Breast epithelium (tissue), 4 donors: ENCODE data around the gene SPACA9. TPM values are rescaled to one million over a fixed set of nuclear protein-coding genes. Genes with fewer than 3 reads are reported as not detected.

Experiments
- DNase-seq, 2 donors: peaks; one replicate each; pipeline ENCODE4 v3.0.0-alpha.2; 2019; ENCODE audit warnings: low spot score in 2 of 2
- H3K27ac ChIP-seq, 2 donors: fragments of 200-600 bp; sonication (generic) in 1 of 2; one replicate each; pipeline ENCODE4 v1.5.1; 2016 to 2019; ENCODE audit warnings: mild to moderate bottlenecking in 1 of 2
- H3K27me3 ChIP-seq, 2 donors: fragments of 200-600 bp; sonication (generic) in 1 of 2; one replicate each; pipeline versions ENCODE4 v1.5.1 to v1.6.0; 2017 to 2019; ENCODE audit warnings: control low read depth in 1 of 2, mild to moderate bottlenecking in 1 of 2
- H3K36me3 ChIP-seq: fragments of 200-600 bp; one replicate; pipeline ENCODE4 v1.5.1; 2019
- H3K4me1 ChIP-seq, 2 donors: fragments of 200-600 bp; sonication (generic); one replicate each; pipeline ENCODE4 v1.5.1; 2016 to 2019; ENCODE audit warnings: control low read depth in 1 of 2
- H3K4me3 ChIP-seq, 3 donors: fragments of 200-600 bp; sonication (generic); 1 replicate in 2 of 3; 2 replicates in 1 of 3; pipeline ENCODE4 v1.5.1; 2016 to 2019; ENCODE audit warnings: mild to moderate bottlenecking in 3 of 3, moderate library complexity in 2 of 3
- H3K9me3 ChIP-seq, 2 donors: fragments of 200-600 bp; sonication (generic) in 1 of 2; one replicate each; pipeline ENCODE4 v1.5.1; 2016 to 2019; ENCODE audit warnings: control low read depth in 1 of 2
- CTCF ChIP-seq, 3 donors: fragments of 450-650 bp; IDR thresholded peaks; one replicate each; pipeline ENCODE4 v1.5.1; 2016 to 2017; ENCODE audit warnings: antibody characterized with exemption in 3 of 3, mild to moderate bottlenecking in 3 of 3, moderate library complexity in 3 of 3
- POLR2A ChIP-seq: fragments of 450-650 bp; IDR thresholded peaks from one replicate; pipeline ENCODE4 v1.6.1; 2016; ENCODE audit warnings: antibody characterized with exemption, mild to moderate bottlenecking, moderate library complexity
- POLR2AphosphoS5 ChIP-seq, 3 donors: sonication (generic); formaldehyde crosslinking; IDR thresholded peaks; one replicate each; pipeline ENCODE4 v1.6.1; 2017; ENCODE audit warnings: antibody characterized with exemption in 3 of 3
- intact Hi-C: fragments of 100-400 bp; cut with DNase I; formaldehyde crosslinking; loops from one replicate; pipeline ENCODE4 v1.15.1; 2023; ENCODE audit warnings: low total_unique reads
- total RNA-seq, 3 donors: library from RNA; depleted of rRNA; stranded (reverse); fragments of >200 nt; gene quantifications; one replicate each; pipeline ENCODE4 v1.1.0, GENCODE V29; 2016

SPACA9 gene
- total RNA-seq, 3 donors from 2014 or later, result 2.9 to 5.4 (median 5.0) TPM

GRCh38 chr9:132905726-132906125, 27.0 kb downstream of the SPACA9 start:
- Histone ChIP-seq H3K27ac (no peak overlapping the region), H3K36me3 (peaks cover 6% of the 10 kb centered on the region), H3K4me1 (no peaks in the 10 kb centered on the region), H3K9me3 (no peaks in the 10 kb centered on the region), H3K4me3 (no peak overlapping the region), H3K27me3 (no peaks in the 10 kb centered on the region)
- TF ChIP-seq POLR2AphosphoS5 (IDR thresholded peaks at IDR 0.05) (no peak), POLR2A (no peak), CTCF (IDR thresholded peaks at IDR 0.05) (no peak)
- intact Hi-C loops, result no loop called here
- DNase-seq, result no peak

- TF ChIP-seq POLR2A (no peak), POLR2AphosphoS5 (IDR thresholded peaks at IDR 0.05) (no peak), CTCF (IDR thresholded peaks at IDR 0.05) (no peak)
- Histone ChIP-seq H3K36me3 (no peaks in the 10 kb centered on the region), H3K27ac (no peak overlapping the region), H3K4me1 (no peaks in the 10 kb centered on the region), H3K9me3 (no peaks in the 10 kb centered on the region), H3K4me3 (no peak overlapping the region), H3K27me3 (no peaks in the 10 kb centered on the region)
- intact Hi-C loops, result no loop called here
- no peak for DNase-seq
These were observed 29.9 kb downstream of the SPACA9 start for GRCh38 chr9:132908635-132909034.

- intact Hi-C loops, result no loop called here
These were observed 30.6 kb downstream of the SPACA9 start for GRCh38 chr9:132909311-132909710.

GRCh38 chr9:132910376-132910775, 31.7 kb downstream of the SPACA9 start:
- TF ChIP-seq POLR2AphosphoS5 (IDR thresholded peaks at IDR 0.05) (no peak), CTCF (IDR thresholded peaks at IDR 0.05) (no peak), POLR2A (no peak)
- Histone ChIP-seq H3K36me3 (no peaks in the 10 kb centered on the region), H3K27me3 (no peaks in the 10 kb centered on the region), H3K27ac (no peak overlapping the region), H3K9me3 (no peaks in the 10 kb centered on the region), H3K4me1 (no peaks in the 10 kb centered on the region), H3K4me3 (no peak overlapping the region)
- no peak for DNase-seq
- intact Hi-C loops, result no loop called here

More at GRCh38 chr9:132909311-132909710, 30.6 kb downstream of the SPACA9 start:
- Histone ChIP-seq H3K4me1 (no peaks in the 10 kb centered on the region), H3K27me3 (no peaks in the 10 kb centered on the region), H3K4me3 (no peak overlapping the region), H3K27ac (no peak overlapping the region), H3K36me3 (no peaks in the 10 kb centered on the region), H3K9me3 (no peaks in the 10 kb centered on the region)
- DNase-seq, result no peak
- TF ChIP-seq POLR2A, result no peak
- no peak for TF ChIP-seq POLR2AphosphoS5 (IDR thresholded peaks at IDR 0.05)
- no peak for TF ChIP-seq CTCF (IDR thresholded peaks at IDR 0.05)

- Histone ChIP-seq H3K27ac (no peak overlapping the region), H3K4me1 (no peaks in the 10 kb centered on the region), H3K4me3 (no peak overlapping the region), H3K9me3 (peaks cover 0 to 4% of the 10 kb centered on the region in 2 donors), H3K36me3 (peaks cover 9% of the 10 kb centered on the region), H3K27me3 (no peaks in the 10 kb centered on the region)
- no peak for DNase-seq
- intact Hi-C loops, result no loop called here
- TF ChIP-seq POLR2A (no peak), CTCF (IDR thresholded peaks at IDR 0.05) (no peak), POLR2AphosphoS5 (IDR thresholded peaks at IDR 0.05) (no peak)
These were observed 33.4 kb downstream of the SPACA9 start for GRCh38 chr9:132912131-132912530.
